H1 (cell line): ENCODE measurements around the gene PSME4.

Experiments
- ATF2 ChIP-seq: IDR thresholded peaks from 2 replicates; pipeline ENCODE4 v1.6.1; 2012; ENCODE audit warnings: low read length, inconsistent platforms
- CBX8 ChIP-seq: fragments of 300-800, 300-1000 bp; sonication (generic); IDR thresholded peaks from 2 replicates; pipeline ENCODE4 v1.7.1; 2016; ENCODE audit warnings: low read depth, low read length, borderline replicate concordance
- CHD1 ChIP-seq: IDR thresholded peaks from 2 replicates; pipeline ENCODE4 v1.6.1; 2012; ENCODE audit warnings: low read depth, low read length, improper control_type of control experiment
- CREB1 ChIP-seq: IDR thresholded peaks from 2 replicates; pipeline ENCODE4 v1.6.1; 2012; ENCODE audit warnings: inconsistent platforms
- CTCF ChIP-seq, 3 experiments: IDR thresholded peaks; 1 replicate in 2 of 3; 2 replicates in 1 of 3; pipeline versions ENCODE4 v1.5.1 to v1.6.1; 2011; ENCODE audit warnings: low read length in 3 of 3, mild to moderate bottlenecking in 3 of 3, inconsistent platforms in 2 of 3, low read depth in 1 of 3, moderate library complexity in 1 of 3; ENCODE audit not compliant: insufficient read depth in 1 of 3; ENCODE audit errors: control extremely low read depth in 1 of 3
- EP300 ChIP-seq, 2 experiments: IDR thresholded peaks; 1 replicate in 1 of 2; 2 replicates in 1 of 2; pipeline ENCODE4 v1.6.1; 2011 to 2012; ENCODE audit warnings: low read depth in 2 of 2, low read length in 2 of 2, mild to moderate bottlenecking in 2 of 2, borderline replicate concordance in 1 of 2, inconsistent platforms in 1 of 2, moderate library complexity in 1 of 2
- EZH2 ChIP-seq: fragments of 200-600 bp; sonication (generic); IDR thresholded peaks from 2 replicates; pipeline ENCODE4 v1.7.1; 2012; ENCODE audit warnings: low read depth, mild to moderate bottlenecking, moderate library complexity, low read length, inconsistent platforms; ENCODE audit not compliant: severe bottlenecking
- JUN ChIP-seq: IDR thresholded peaks from 2 replicates; pipeline ENCODE4 v1.6.1; 2011; ENCODE audit warnings: low read depth, mild to moderate bottlenecking, improper control_type of control experiment, low read length
- MAX ChIP-seq: IDR thresholded peaks from 2 replicates; pipeline ENCODE4 v1.6.1; 2012; ENCODE audit warnings: inconsistent platforms
- POLR2A ChIP-seq, 2 experiments: IDR thresholded peaks; 1 replicate in 1 of 2; 2 replicates in 1 of 2; pipeline ENCODE4 v1.6.1; 2011; ENCODE audit warnings: low read depth in 2 of 2, low read length in 2 of 2, mild to moderate bottlenecking in 2 of 2; ENCODE audit errors: control extremely low read depth in 1 of 2
- RAD21 ChIP-seq, 2 experiments: IDR thresholded peaks in 1 of 2; conservative IDR thresholded peaks in 1 of 2; 2 replicates each; pipeline ENCODE4 v1.6.1; 2011; ENCODE audit warnings: low read depth in 2 of 2, low read length in 2 of 2, improper control_type of control experiment in 1 of 2, inconsistent platforms in 1 of 2, mild to moderate bottlenecking in 1 of 2, moderate library complexity in 1 of 2
- RFX5 ChIP-seq: IDR thresholded peaks from 2 replicates; pipeline ENCODE4 v1.6.1; 2011; ENCODE audit warnings: low read depth, low read length, improper control_type of control experiment, borderline replicate concordance
- SP1 ChIP-seq: IDR thresholded peaks from 2 replicates; pipeline ENCODE4 v1.6.1; 2011; ENCODE audit warnings: low read depth, low read length
- SP2 ChIP-seq: IDR thresholded peaks from 2 replicates; pipeline ENCODE4 v1.6.1; 2012; ENCODE audit warnings: mild to moderate bottlenecking, low read length, inconsistent platforms

GRCh38 chr2:53901192-53901591, 69.6 kb downstream of the PSME4 start:
- no peak for TF ChIP-seq ATF2
- no peak for TF ChIP-seq POLR2A (IDR thresholded peaks at IDR 0.05; ENCODE audit: control extremely low read depth in 1 of 2, low read depth in 2 of 2, low read length in 2 of 2)
- TF ChIP-seq CTCF (IDR thresholded peaks at IDR 0.05; ENCODE audit: control extremely low read depth in 1 of 3, insufficient read depth in 1 of 3, low read depth in 1 of 3, low read length in 3 of 3) = no peak
- no peak for TF ChIP-seq JUN
- no peak for TF ChIP-seq EZH2
- no peak for TF ChIP-seq SP1
- no peak for TF ChIP-seq CHD1
- TF ChIP-seq RFX5 = no peak
- TF ChIP-seq CREB1 = no peak
- no peak for TF ChIP-seq SP2
- no peak for TF ChIP-seq EP300 (IDR thresholded peaks at IDR 0.05; ENCODE audit: borderline replicate concordance in 1 of 2, low read depth in 2 of 2, low read length in 2 of 2)
- TF ChIP-seq MAX = no peak
- no peak for TF ChIP-seq CBX8
- no peak for TF ChIP-seq RAD21 (IDR thresholded peaks at IDR 0.05 in 1 of 2, conservative IDR thresholded peaks at IDR 0.05 in 1 of 2; ENCODE audit: low read depth in 2 of 2, low read length in 2 of 2)
